MM.1S (cell line): Measurements from ENCODE around the gene HGD.

ENCODE experiments used
- CTCF ChIP-seq: fragments of 300-600 bp; sonication (generic); IDR thresholded peaks from 2 replicates; pipeline ENCODE4 v1.5.1; 2016; ENCODE audit warnings: antibody characterized with exemption, low read length, mixed read lengths
- EZH2 ChIP-seq: fragments of 300-600 bp; sonication (generic); optimal IDR thresholded peaks from 2 replicates; pipeline ENCODE3; 2017; ENCODE audit warnings: low read depth, mild to moderate bottlenecking, antibody characterized with exemption, low read length, mixed read lengths

- no peak for TF ChIP-seq EZH2
- TF ChIP-seq CTCF = no peak
Measured at GRCh38 chr3:120683213-120683612, 1.2 kb upstream of the HGD start.
